GM18951 (cell line): ENCODE measurements around the gene MARCKSL1.
A peak's percentile ranks its signal among the peaks of the same experiment; 100 is the strongest.

Experiments
- POLR2A ChIP-seq: IDR thresholded peaks from 4 replicates; pipeline ENCODE4 v1.6.1; 2011; ENCODE audit warnings: mild to moderate bottlenecking; ENCODE audit not compliant: insufficient read length, insufficient read depth; ENCODE audit errors: extremely low read depth
- in situ Hi-C: fragments of 300-500 bp; cut with MboI; formaldehyde crosslinking; loops from one replicate; pipeline ENCODE4 v1.12.0; 2022; ENCODE audit warnings: low sequenced_read_pairs, mixed read lengths, inconsistent platforms; ENCODE audit not compliant: unreplicated experiment

MARCKSL1 gene, protein sequence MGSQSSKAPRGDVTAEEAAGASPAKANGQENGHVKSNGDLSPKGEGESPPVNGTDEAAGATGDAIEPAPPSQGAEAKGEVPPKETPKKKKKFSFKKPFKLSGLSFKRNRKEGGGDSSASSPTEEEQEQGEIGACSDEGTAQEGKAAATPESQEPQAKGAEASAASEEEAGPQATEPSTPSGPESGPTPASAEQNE

DNA sequence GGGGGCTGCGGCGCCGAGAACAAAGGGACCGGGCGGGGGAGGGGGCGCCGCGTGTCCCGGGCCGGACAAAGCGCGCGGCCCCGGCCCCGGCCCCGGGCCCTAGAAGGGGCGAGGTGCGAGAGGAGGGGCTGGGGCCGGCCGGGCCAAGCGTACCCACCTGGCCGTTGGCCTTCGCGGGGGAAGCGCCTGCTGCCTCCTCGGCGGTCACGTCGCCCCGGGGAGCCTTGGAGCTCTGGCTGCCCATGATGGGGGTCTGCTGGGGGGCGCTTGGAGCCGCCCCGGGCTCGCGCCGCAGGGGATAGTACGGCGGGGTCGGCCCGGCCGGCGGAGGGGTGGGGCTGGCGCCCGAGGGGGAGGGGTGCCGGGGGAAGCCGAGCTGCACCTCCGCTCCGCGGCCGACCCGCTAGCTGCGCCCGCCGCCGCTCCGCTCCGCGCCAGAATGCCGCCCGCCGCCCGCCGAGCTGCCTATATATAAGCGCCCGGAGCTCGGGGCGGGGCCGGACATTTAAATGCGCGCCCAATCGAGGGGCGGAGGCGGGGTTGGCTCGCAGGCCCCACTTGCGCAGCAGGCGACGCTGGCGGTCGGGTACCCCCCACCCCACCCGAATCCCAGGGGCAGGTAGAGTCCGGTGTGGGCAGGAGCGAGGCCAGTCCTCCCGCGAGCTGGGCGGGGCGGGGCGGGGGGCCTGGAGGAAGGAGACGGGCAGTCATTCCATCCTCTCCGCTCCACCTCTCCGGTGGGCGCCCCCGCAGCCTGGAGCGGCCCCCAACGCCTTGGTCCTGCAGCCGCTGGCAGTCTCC, at the start of gene MARCKSL1:
Gene MARCKSL1, minus strand, starts transcription at position 444 of the 801 bp plus-strand sequence. Its CDS starts 200 bp downstream, at position 244.
- in situ Hi-C loops, result no loop called here
- peak; percentile 100 for TF ChIP-seq POLR2A

DNA sequence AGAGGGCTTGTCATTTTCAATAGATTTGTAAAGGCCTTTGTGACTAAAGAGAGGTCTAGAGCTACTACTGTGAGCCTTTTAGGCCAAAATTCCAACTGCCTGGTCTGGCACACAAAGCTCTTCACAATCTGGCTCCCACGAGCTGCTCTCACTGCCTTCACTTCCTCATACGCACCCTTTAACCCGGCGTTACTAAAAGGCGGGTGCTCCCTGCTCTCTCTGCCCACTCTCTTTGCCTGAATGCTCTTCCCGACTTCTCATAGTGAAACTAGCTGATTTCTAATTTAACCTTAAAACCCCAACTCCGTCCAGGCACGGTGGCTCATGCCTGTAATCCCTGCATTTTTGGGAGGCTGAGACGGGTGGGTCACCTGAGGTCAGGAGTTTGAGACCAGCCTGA, 44.0 kb upstream of the MARCKSL1 start:
- in situ Hi-C loops, result no loop called here
- TF ChIP-seq POLR2A, result no peak

DNA sequence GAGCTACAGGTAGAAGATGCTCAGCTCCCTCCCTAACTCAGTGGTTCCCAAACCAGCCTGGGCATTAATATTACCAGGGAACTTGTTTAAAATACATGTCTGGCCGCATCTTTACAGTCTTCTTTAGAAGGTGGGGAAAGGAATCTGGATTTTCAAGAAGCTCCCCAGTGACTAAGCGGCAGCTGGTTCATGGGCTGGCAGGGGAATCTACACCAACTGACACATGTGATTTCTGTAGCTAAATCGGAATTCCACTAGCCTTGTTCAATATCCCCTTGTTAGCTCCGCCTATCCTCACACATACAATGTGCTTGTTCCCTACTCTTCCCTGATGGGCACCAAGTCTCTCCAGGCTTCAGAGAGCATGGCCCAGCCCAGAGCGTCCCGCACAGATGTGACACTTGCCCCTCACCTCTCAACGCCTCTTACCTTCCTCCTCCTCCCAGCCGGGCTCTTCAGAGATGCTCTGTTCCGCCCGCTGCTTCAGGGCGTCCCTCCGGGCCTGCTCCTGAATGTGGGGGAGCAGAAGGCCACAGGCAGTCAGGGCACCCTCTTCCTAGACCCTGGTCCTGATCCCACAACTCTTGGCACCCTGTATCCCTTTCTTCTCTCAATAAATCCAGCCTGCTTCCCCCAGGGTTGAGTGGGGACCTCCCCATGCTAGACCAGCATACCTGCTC, 41.6 kb upstream of the MARCKSL1 start:
- no peak for TF ChIP-seq POLR2A
- in situ Hi-C loops, result no loop called here

DNA sequence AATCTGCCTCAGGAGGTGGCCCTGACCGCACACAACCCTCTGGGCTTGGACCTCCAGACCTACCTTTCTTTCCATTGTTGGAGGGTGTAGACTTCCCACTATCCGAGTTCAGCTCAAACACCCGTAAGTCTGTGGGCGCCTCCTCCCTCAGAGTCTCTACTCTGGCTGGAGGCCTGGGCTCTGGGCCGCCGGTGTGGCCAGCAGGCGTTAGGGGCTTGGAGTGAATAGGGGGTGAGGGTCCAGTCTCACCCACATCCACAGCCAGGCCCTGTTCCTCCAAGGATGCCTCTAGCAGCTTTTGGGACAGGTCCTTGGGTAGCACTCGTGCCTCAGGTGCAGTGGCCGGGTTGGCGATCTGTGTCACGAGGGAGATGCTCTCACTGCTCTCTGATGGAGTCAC, 40.2 kb upstream of the MARCKSL1 start:
- no peak for TF ChIP-seq POLR2A
- in situ Hi-C loops, result no loop called here

DNA sequence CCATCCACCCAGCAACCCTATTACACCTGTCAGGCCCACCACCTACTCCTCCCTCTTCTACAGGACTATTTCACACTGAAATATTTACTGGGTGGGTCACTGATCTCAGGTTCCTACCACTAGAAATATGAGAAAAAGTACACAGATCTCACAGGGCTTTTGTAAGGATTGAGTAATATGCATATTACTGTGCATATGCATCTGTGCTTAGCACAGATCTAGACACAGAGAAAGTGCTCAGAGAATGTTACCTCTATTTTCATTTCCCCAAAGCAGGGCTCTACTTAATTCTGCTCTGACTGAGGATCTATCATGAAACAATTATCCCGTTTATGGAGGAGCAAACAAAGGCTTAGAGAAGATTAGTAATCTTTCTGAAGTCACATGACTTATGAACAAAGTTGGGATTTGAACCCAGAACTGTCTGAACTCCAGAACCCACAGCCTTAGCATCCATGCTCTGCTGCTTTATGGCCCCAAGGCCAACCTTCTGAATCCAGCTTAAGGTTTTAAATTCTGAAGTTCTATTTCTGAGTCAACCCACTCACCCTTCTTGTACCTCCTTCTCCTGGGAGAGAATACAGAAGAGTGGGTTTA, 38.1 kb upstream of the MARCKSL1 start:
- TF ChIP-seq POLR2A, result no peak
- in situ Hi-C loops, result no loop called here

DNA sequence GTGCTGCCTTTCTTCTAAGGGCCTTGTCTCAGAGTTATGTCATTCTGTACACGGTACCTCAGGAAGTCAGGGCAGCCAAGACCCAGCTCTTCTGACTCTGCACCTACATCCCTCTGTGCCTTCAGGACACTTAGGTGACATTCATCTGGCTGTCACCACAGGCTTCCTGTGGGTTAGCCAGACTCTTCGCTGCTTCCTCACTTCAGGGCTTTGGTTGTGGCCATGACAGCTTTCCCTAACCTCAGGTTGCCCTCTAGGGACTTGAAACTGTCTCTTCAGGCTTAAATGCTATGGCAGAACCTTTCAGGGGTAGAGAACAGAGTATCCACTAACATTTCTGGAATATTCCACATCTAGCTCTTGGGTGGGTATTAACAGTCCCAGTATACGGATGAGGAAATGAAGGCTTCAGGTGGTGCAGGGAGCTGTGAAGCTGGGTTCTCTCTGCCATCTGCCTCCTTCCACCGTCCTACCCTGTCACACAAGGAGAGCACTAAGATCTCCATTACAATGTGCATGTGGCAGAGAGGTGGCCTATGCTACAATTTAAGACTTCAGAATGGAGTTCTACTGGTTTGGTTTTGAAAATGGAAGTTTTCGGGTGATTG, 36.2 kb upstream of the MARCKSL1 start:
- in situ Hi-C loops, result no loop called here

DNA sequence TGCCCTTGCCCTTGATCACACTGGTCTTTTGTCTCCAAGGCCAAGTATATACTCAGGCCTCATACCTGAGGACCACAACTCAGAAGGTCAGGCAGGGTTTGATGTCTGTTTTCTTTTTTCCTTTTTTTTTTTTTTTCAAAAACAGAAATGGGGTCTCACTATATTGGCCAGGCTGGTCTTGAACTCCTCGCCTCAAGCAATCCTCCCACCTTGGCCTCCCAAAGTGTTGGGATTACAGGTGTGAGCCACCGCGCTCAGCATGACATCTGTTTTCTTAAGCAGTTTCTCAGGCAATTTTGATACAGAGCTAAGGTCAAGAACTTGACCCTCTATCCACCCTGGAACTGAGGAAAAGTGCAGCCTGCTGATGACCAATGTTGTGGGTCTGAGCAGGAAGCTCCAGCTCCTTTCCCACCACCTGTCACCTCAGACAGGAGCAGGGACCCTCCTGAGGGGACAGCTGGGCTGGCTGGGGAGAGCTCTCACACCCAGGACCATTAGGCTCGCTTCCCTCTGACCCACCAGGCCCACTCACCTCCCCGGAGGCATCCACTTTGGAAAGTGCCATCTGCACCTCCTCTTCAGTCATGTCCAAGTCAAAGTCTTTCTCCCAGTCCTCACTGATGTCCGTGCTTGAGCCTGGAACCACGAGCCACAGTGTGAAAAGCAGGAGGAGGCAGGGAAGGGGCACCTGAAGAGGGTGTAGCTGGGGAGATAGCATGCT, 32.0 kb upstream of the MARCKSL1 start:
- in situ Hi-C loops, result no loop called here
- TF ChIP-seq POLR2A, result no peak

More for the DNA sequence above, 36.2 kb upstream of the MARCKSL1 start:
- no peak for TF ChIP-seq POLR2A

DNA sequence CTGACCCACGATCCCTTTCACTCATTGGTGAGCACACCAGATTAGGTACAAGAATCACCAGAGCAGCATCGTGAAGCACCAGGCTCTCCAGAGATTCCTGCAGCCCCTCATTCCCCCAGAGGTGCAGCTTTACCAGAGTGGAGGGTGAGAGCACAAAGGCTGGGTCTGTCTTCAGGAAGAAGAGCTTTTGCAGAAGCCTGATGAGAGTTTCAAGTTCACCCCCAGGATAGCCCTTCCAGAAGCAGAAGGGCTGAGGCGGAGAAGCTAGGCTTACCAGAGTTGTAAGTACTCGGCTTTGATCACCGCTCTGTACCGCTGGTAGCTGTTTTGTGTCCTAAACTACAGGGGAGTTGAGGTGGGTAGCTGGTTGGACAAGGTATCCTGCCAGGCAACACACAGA, 29.4 kb upstream of the MARCKSL1 start:
- in situ Hi-C loops, result no loop called here
- no peak for TF ChIP-seq POLR2A

DNA sequence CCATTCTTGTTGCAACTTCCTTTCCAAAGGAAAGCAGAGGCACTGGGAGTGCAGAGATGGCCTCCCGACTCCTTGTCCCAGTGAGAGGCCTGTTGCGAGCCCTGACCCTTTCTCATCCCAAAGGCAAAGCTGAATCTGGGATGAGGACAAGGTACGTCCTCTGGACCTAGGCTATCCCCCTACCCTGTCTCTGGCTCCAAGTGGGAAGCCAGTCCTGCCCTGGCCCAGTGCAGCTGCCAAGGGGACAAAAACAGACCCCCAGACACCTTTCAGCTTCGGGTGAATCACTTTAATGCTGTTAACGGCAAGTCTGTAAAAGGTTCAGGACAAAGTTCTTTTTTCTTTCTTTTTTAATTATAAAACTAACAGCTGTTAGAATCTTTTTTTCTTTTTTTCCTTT, 28.8 kb upstream of the MARCKSL1 start:
- TF ChIP-seq POLR2A, result no peak
- in situ Hi-C loops, result no loop called here

DNA sequence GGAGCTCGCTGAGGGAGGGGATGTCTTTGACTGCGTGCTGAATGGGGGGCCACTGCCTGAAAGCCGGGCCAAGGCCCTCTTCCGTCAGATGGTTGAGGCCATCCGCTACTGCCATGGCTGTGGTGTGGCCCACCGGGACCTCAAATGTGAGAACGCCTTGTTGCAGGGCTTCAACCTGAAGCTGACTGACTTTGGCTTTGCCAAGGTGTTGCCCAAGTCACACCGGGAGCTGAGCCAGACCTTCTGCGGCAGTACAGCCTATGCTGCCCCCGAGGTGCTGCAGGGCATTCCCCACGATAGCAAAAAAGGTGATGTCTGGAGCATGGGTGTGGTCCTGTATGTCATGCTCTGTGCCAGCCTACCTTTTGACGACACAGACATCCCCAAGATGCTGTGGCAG, 27.7 kb upstream of the MARCKSL1 start:
- no peak for TF ChIP-seq POLR2A
- in situ Hi-C loops, result no loop called here

DNA sequence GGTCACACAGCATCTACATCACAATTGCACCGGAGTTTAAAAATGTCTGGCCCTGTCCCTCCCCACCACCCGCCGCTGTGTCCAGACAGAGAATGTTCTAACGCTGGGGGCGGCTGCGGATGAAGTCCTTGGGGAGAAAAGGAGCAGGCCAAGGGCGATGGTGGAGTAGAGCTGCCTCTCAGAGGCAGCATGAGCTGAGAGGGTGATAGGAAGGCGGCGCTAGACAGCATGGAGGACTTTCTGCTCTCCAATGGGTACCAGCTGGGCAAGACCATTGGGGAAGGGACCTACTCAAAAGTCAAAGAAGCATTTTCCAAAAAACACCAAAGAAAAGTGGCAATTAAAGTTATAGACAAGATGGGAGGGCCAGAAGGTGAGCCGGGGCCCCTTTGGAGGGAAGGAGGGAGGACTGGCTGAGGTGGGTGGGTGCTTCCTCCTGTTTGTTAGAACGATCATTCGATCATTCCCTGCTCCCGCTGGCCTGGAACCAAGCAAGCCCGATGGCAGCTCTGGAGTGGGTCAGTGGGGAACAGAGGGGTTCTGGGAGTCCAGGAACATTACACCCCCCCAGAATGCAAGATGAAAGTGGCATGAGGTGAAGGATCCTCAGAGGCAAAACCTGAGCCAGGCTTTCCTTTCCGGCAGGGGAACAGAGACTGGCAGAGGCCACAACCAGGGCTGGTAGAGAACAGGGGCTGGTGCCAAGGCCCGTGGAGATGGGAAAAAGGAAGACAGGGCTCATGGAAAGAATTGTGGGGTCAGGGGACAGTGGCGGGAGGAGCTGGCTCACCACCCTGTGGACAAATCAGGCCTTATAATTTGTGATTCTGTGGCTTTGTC, 26.7 kb upstream of the MARCKSL1 start, which contains the start of the genes FAM229A and TSSK3:
Gene FAM229A, minus strand, starts transcription at position 12 of the 840 bp plus-strand sequence. CDS start 394 bp downstream, outside the sequence.
Gene TSSK3, plus strand, starts transcription at position 66 of the 840 bp plus-strand sequence. Its CDS starts 163 bp downstream, at position 229.
- no peak for TF ChIP-seq POLR2A
- in situ Hi-C loops, result no loop called here

DNA sequence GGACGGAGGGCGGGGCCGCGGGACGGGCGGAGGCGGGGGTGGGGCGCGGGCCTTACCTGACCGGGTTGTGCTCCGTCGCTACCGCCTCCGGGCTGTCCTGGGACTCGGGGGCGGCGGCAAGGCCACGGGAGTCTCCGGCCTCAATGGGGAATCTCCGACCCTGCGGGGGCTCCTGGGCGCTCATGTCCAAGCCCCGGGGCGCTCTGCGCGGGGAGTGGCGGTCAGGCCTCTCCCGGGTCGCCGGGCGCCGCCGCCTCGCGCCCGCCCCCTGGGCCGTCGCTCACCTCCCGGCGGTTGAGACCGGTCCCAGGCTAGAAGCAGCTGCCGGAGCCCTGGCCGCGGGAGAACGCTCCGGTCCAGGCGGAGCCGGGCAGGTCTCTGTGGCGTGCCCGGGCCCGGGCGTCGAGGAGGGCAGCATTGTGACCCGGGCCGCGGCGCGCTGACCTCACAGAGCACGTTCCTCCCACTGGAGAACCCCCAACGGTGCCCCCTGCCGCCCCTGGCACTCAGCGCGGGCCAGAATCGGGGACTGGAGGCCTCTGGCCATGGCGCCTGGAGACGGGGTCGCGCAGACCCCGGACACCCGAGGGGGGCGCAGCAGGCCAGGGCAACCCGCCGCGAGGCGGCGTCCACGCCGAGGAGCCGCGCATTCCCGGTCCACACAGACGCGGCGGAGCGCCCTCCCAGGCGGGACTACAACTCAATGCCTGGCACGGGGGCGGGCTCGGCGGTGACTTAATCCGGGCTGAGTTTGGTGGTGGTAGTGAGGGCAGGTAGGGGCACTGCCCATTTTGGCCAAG, 25.8 kb upstream of the MARCKSL1 start:
- in situ Hi-C loops, result no loop called here
- TF ChIP-seq POLR2A, result peak; percentile 21
